Muscle of leg (tissue), 11 donors: ENCODE data around the gene TMBIM6. TPM values are rescaled to one million over a fixed set of nuclear protein-coding genes. Genes with fewer than 3 reads are reported as not detected.

ENCODE experiments used
- DNase-seq: peaks from one replicate; pipeline ENCODE4 v3.0.0; 2013
- H3K27ac ChIP-seq: one replicate; pipeline ENCODE4 v1.5.1; 2013; ENCODE audit warnings: mild to moderate bottlenecking, low read length, control low read depth
- H3K27me3 ChIP-seq: one replicate; pipeline ENCODE4 v1.6.1; 2013; ENCODE audit warnings: low read length; ENCODE audit not compliant: control insufficient read depth, insufficient read depth
- H3K36me3 ChIP-seq: one replicate; pipeline ENCODE4 v1.6.1; 2013; ENCODE audit warnings: low read length; ENCODE audit not compliant: control insufficient read depth, insufficient read depth
- H3K4me1 ChIP-seq: one replicate; pipeline ENCODE4 v1.6.1; 2013; ENCODE audit warnings: low read length; ENCODE audit not compliant: control insufficient read depth, insufficient read depth
- H3K4me3 ChIP-seq: one replicate; pipeline ENCODE4 v1.5.1; 2013; ENCODE audit warnings: low read length, control low read depth
- H3K9me3 ChIP-seq: replicated peaks from 2 replicates; pipeline ENCODE4 v1.6.1; 2013; ENCODE audit warnings: low read depth, low read length; ENCODE audit not compliant: control insufficient read depth
- WGBS: methylation state at CpG from one replicate; pipeline ENCODE4 v1.1.5; 2013; ENCODE audit warnings: missing lambda C conversion rate; ENCODE audit not compliant: insufficient coverage; 5-methylcytosine and 5-hydroxymethylcytosine counted together
- polyA plus RNA-seq, 8 donors: library from polyadenylated mRNA; unstranded; fragments of 120-200 nt; gene quantifications; one replicate each; pipeline versions ENCODE4 v1.2.1 to v1.2.3, GENCODE V29; 2013; ENCODE audit warnings: inconsistent platforms in 1 of 8, low replicate concordance in 1 of 8; ENCODE audit not compliant: insufficient read length in 8 of 8, insufficient read depth in 1 of 8
- total RNA-seq: library from RNA; stranded (reverse); fragments of 120-200 nt; gene quantifications from one replicate; pipeline ENCODE4 v1.2.4, GENCODE V29; 2013

TMBIM6 gene
- total and polyA plus RNA-seq, 9 donors: 211 to 272 (median 243) TPM

DNA sequence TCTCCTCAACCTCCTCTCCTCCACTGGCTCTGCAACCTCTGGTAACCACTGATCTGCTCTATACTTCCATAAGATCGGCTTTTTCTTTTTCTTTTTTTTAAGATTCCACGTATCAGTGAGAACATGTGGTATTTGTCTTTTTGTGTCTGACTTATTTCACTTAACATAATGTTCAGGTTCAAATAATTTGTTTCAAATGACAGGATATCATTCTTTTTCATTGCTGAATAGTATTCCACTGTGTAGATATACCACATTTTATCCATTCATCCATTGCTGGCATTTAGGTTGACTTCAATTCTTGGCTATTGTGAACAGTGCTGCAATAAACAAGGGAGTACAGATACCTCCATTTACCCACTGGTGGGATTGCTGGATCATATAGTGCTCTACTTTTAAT, 46.3 kb downstream of the TMBIM6 start:
- Histone ChIP-seq H3K27ac (no peak overlapping the region), H3K4me3 (no peak overlapping the region), H3K4me1 (peaks cover 25% of the 10 kb centered on the region), H3K27me3 (no peaks in the 10 kb centered on the region), H3K9me3 (peaks cover 3% of the 10 kb centered on the region), H3K36me3 (peaks cover 20% of the 10 kb centered on the region)
- DNase-seq: no peak
- no CpG with 5 or more reads among the region's 2 CpGs for WGBS

DNA sequence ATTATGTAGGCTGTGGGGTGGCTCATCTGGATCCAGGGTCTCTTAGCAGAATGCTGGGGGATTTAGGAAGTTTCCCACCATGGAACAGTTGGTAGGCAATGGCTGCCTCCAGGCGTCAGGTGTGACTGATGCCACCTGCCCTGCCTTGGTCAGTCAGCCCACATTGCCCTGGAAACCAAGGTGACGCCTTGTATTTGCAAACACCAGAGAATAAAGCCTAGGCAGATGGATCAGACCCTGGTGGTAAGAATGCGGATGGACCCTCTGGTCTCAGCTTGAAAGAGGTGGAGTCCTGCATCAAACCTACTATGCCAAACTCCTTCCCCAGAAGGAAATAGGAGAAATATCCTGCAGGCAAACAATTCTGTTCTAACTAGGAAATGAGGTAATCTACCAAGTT, 48.6 kb downstream of the TMBIM6 start:
- Histone ChIP-seq H3K36me3 (peaks cover 43% of the 10 kb centered on the region), H3K4me3 (no peak overlapping the region), H3K9me3 (peaks cover 3% of the 10 kb centered on the region), H3K27ac (peak overlapping the region; percentile 11), H3K27me3 (no peaks in the 10 kb centered on the region), H3K4me1 (peaks cover 3% of the 10 kb centered on the region)
- 74% methylated on average over 3 of the region's 3 CpGs for WGBS
- DNase-seq: no peak

DNA sequence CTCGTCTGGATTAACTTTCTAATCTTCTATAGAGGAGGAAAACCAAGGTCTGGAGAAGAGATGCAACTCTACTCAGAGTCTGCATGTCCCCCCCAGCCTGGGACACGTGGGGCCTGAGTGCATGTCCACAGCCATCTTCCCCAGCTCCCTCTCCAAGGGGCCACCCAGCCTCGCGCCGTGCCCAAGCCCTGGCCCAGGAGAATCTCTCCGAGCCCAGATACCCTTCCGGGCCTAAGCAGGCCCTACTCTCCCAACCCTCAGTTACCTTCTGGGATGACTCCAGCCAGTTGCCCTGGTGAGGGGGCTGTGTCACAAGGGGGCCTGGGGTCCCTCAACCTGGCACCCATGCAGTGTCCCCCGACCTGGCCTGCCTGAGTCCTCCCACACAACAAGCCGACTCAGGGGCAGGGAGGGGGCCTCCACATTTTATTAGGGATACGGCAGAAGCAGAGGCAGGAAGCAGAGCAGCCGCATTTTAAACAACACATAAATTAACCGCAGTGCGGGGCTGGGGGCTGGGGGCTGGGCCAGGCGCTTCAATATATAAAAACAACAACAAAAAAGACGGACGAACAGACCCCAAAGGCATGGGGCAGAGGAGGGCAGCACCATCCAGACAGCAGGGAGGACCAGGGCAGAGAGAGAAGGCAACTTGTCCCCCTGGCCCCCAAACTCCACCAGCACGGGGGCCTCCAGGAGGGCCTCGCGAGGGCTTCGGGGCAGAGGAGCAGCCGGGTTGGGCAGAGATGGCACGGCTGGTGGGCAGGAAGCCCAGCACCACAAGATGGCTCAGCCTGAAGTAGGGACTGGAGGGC, 49.6 kb downstream of the TMBIM6 start:
- H3K27me3 ChIP-seq: no peaks in the 10 kb centered on the region
- peaks cover 2% of the 10 kb centered on the region for H3K4me1 ChIP-seq
- DNase-seq: no peak
- peak overlapping the region; percentile 11 for H3K27ac ChIP-seq
- no peak overlapping the region for H3K4me3 ChIP-seq
- WGBS: 58% methylated on average over 10 of the region's 22 CpGs
- peaks cover 52% of the 10 kb centered on the region for H3K36me3 ChIP-seq
- peaks cover 3% of the 10 kb centered on the region for H3K9me3 ChIP-seq

GRCh38 chr12:49791700-49792099, 50.3 kb downstream of the TMBIM6 start:
- WGBS: 83% methylated on average over 14 of the region's 23 CpGs
- H3K27me3 ChIP-seq: no peaks in the 10 kb centered on the region
- no peak overlapping the region for H3K4me3 ChIP-seq
- peaks cover 3% of the 10 kb centered on the region for H3K9me3 ChIP-seq
- peaks cover 4% of the 10 kb centered on the region for H3K4me1 ChIP-seq
- peaks cover 60% of the 10 kb centered on the region for H3K36me3 ChIP-seq
- H3K27ac ChIP-seq: no peak overlapping the region
- no peak for DNase-seq

DNA sequence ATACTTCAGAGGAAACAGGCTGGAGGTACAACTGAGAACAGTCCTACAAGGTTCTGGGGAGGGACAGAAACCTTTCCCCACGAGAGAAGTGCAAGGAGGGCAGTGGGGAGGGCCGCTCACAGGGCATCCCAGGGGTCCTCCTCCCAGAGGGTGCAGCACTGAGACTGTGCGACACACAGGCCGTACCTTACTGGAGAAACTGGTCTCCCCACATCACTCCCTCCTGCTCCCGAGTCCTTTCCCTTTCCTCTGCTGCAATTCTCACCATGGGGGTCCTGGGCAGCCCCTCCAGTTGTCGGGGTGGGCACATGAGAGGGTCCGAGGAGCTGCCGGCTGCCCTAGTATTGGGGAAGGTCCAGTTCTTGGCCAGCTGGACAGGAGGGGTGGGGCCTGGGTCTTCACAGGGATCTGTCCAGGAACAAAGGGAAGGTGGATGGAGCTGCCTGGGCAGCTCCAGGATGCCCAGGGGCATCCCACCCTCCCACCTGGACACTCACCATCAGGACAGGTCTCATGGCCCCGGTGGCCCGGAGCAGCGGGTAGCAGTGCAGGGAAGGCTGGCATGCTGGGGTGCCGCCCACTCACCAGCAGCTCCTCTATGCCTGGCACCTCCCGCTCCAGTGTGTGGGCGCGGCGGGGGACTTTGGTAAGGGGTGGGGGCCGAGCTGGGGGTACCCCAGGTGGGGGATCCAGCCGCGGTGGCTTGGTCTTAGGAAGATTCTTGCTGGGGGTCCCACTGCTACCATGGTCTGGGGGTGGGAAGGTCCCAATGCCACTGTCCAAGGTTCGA, 51.0 kb downstream of the TMBIM6 start:
- H3K9me3 ChIP-seq: peaks cover 3% of the 10 kb centered on the region
- H3K4me3 ChIP-seq: no peak overlapping the region
- peaks cover 67% of the 10 kb centered on the region for H3K36me3 ChIP-seq
- H3K27me3 ChIP-seq: no peaks in the 10 kb centered on the region
- H3K4me1 ChIP-seq: peaks cover 11% of the 10 kb centered on the region
- no peak overlapping the region for H3K27ac ChIP-seq
- 91% methylated on average over 12 of the region's 20 CpGs for WGBS
- DNase-seq: no peak

DNA sequence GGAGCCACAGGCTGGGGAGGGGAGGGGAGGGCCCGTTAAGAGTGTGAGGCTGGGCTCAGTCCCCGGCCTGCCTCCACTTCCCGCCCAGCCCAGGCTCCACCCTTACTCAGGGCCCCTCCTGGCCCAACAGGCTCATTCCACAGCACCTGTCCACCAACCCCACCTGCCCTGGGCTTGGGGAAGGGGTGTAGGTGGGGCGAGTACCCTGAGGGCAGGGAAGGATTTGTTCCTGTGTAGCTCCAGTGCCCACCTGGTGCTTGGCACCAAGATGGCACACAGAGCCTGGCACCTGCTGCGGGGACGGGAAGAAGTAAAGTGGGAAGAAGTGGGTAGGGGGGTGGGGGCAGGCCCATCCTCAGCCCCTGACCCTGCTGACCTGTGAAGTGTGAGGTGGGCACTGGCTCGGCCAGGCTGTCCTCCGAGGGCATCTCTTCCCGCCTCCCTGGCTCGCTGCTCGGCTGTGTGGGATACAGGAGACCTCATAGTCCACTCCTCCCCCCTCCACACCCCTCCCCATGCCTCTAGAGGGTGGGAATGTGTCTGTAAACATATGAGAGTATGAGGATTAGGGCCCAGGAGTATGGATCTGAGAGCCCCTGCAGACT, 51.7 kb downstream of the TMBIM6 start:
- DNase-seq: no peak
- Histone ChIP-seq H3K9me3 (no peaks in the 10 kb centered on the region), H3K4me1 (peaks cover 17% of the 10 kb centered on the region), H3K4me3 (no peak overlapping the region), H3K27me3 (no peaks in the 10 kb centered on the region), H3K36me3 (peaks cover 74% of the 10 kb centered on the region), H3K27ac (no peak overlapping the region)
- WGBS: 100% methylated on average over 2 of the region's 11 CpGs

- H3K4me1 ChIP-seq: peaks cover 21% of the 10 kb centered on the region
- no peak overlapping the region for H3K4me3 ChIP-seq
- H3K27me3 ChIP-seq: no peaks in the 10 kb centered on the region
- no peak overlapping the region for H3K27ac ChIP-seq
- H3K36me3 ChIP-seq: peaks cover 79% of the 10 kb centered on the region
- H3K9me3 ChIP-seq: no peaks in the 10 kb centered on the region
- DNase-seq: no peak
- WGBS: no CpG with 5 or more reads among the region's 9 CpGs
Observed at GRCh38 chr12:49793620-49794019, 52.3 kb downstream of the TMBIM6 start.

- Histone ChIP-seq H3K36me3 (peaks cover 83% of the 10 kb centered on the region), H3K4me1 (peaks cover 21% of the 10 kb centered on the region), H3K4me3 (no peak overlapping the region), H3K9me3 (no peaks in the 10 kb centered on the region), H3K27ac (no peak overlapping the region), H3K27me3 (no peaks in the 10 kb centered on the region)
- no peak for DNase-seq
- WGBS: 88% methylated on average over 4 of the region's 5 CpGs
Observed at GRCh38 chr12:49794021-49794420, 52.7 kb downstream of the TMBIM6 start.

GRCh38 chr12:49794811-49795653, 53.7 kb downstream of the TMBIM6 start:
- Histone ChIP-seq H3K27me3 (no peaks in the 10 kb centered on the region), H3K9me3 (no peaks in the 10 kb centered on the region), H3K36me3 (peaks cover 85% of the 10 kb centered on the region), H3K4me1 (peaks cover 21% of the 10 kb centered on the region), H3K4me3 (no peak overlapping the region), H3K27ac (no peak overlapping the region)
- DNase-seq: no peak
- 90% methylated on average over 21 of the region's 32 CpGs for WGBS
